ENCODE data around the gene RPL31.

The RPL31 gene

GRCh38 chr2:101006065-101006715 is 4.1 kb downstream of the RPL31 start:
- Histone ChIP-seq H3K9me3 (replicated peaks in 1 of 2; ENCODE audit: control insufficient read depth in 2 of 2, insufficient read depth in 1 of 2, low read depth in 1 of 2, low read length in 2 of 2) (peaks cover 4% of the 10 kb centered on the region in 2 donors), H3K4me3 (ENCODE audit: low read length in 2 of 2) (no peak overlapping the region), H4K91ac (ENCODE audit: low read depth, low read length, poor library complexity) (no peak overlapping the region), H3K27ac (replicated peaks; ENCODE audit: low read length) (no peak overlapping the region), H2BK120ac (ENCODE audit: low read depth, low read length) (no peak overlapping the region), H2AK5ac (ENCODE audit: low read depth, low read length) (no peak overlapping the region), H4K8ac (ENCODE audit: low read depth, low read length) (no peak overlapping the region), H2BK5ac (ENCODE audit: low read length) (no peak overlapping the region), H3K4ac (ENCODE audit: low read length) (no peak overlapping the region), H3K4me1 (ENCODE audit: control insufficient read depth in 2 of 2, insufficient read depth in 1 of 2, low read depth in 1 of 2, low read length in 2 of 2) (peaks cover 10 to 13% of the 10 kb centered on the region in 2 donors), H3K36me3 (replicated peaks in 1 of 2; ENCODE audit: control insufficient read depth in 2 of 2, insufficient read depth in 2 of 2, low read length in 2 of 2) (peaks cover 45 to 80% of the 10 kb centered on the region in 2 donors), H3K27me3 (ENCODE audit: control insufficient read depth in 3 of 3, insufficient read depth in 3 of 3, low read depth in 1 of 3, low read length in 3 of 3) (no peaks in the 10 kb centered on the region), H3K23ac (ENCODE audit: low read depth, low read length, poor library complexity) (no peak overlapping the region), H2BK12ac (ENCODE audit: low read length) (no peak overlapping the region), H3K79me1 (ENCODE audit: low read depth, low read length) (peaks cover 16% of the 10 kb centered on the region), H2AFZ (ENCODE audit: low read length) (no peak overlapping the region), H2BK15ac (ENCODE audit: low read length) (no peak overlapping the region), H3K9ac (ENCODE audit: low read depth, low read length, poor library complexity) (no peak overlapping the region), H3K18ac (ENCODE audit: low read length) (no peak overlapping the region), H3K14ac (ENCODE audit: low read length) (no peak overlapping the region), H3K4me2 (ENCODE audit: insufficient read depth, low read length, poor library complexity, severe bottlenecking) (no peak overlapping the region)
- no CpG with 5 or more reads among the region's 4 CpGs for WGBS, 2 donors (ENCODE audit: extremely low coverage in 2 of 2, insufficient read length in 2 of 2, insufficient replicate concordance in 1 of 2)
- DNase-seq (ENCODE audit: low spot score), result no peak

- no CpG with 5 or more reads among the region's 11 CpGs for WGBS, 2 donors (ENCODE audit: extremely low coverage in 2 of 2, insufficient read length in 2 of 2, insufficient replicate concordance in 1 of 2)
- H2BK15ac ChIP-seq (ENCODE audit: low read length), result no peak overlapping the region
- no peak overlapping the region for H2AFZ ChIP-seq (ENCODE audit: low read length)
- H3K36me3 ChIP-seq (replicated peaks in 1 of 2; ENCODE audit: control insufficient read depth in 2 of 2, insufficient read depth in 2 of 2, low read length in 2 of 2), result peaks cover 48 to 92% of the 10 kb centered on the region in 2 donors
- no peak overlapping the region for H3K14ac ChIP-seq (ENCODE audit: low read length)
- H3K4me3 ChIP-seq (ENCODE audit: low read length in 2 of 2), result no peak overlapping the region
- no peak overlapping the region for H4K8ac ChIP-seq (ENCODE audit: low read depth, low read length)
- H3K4ac ChIP-seq (ENCODE audit: low read length), result no peak overlapping the region
- H2BK120ac ChIP-seq (ENCODE audit: low read depth, low read length), result no peak overlapping the region
- peaks cover 12% of the 10 kb centered on the region for H3K79me1 ChIP-seq (ENCODE audit: low read depth, low read length)
- no peak for DNase-seq (ENCODE audit: low spot score)
- H3K27ac ChIP-seq (replicated peaks; ENCODE audit: low read length), result no peak overlapping the region
- H4K91ac ChIP-seq (ENCODE audit: low read depth, low read length, poor library complexity), result no peak overlapping the region
- H3K18ac ChIP-seq (ENCODE audit: low read length), result no peak overlapping the region
- H3K4me1 ChIP-seq (ENCODE audit: control insufficient read depth in 2 of 2, insufficient read depth in 1 of 2, low read depth in 1 of 2, low read length in 2 of 2), result peaks cover 6 to 9% of the 10 kb centered on the region in 2 donors
- no peak overlapping the region for H3K23ac ChIP-seq (ENCODE audit: low read depth, low read length, poor library complexity)
- H3K4me2 ChIP-seq (ENCODE audit: insufficient read depth, low read length, poor library complexity, severe bottlenecking), result no peak overlapping the region
- no peak overlapping the region for H2BK5ac ChIP-seq (ENCODE audit: low read length)
- no peak overlapping the region for H3K9ac ChIP-seq (ENCODE audit: low read depth, low read length, poor library complexity)
- no peak overlapping the region for H2AK5ac ChIP-seq (ENCODE audit: low read depth, low read length)
- peaks cover 0 to 1% of the 10 kb centered on the region in 2 donors for H3K9me3 ChIP-seq (replicated peaks in 1 of 2; ENCODE audit: control insufficient read depth in 2 of 2, insufficient read depth in 1 of 2, low read depth in 1 of 2, low read length in 2 of 2)
- H3K27me3 ChIP-seq (ENCODE audit: control insufficient read depth in 3 of 3, insufficient read depth in 3 of 3, low read depth in 1 of 3, low read length in 3 of 3), result no peaks in the 10 kb centered on the region
- H2BK12ac ChIP-seq (ENCODE audit: low read length), result no peak overlapping the region
These were observed 5.6 kb downstream of the RPL31 start for GRCh38 chr2:101007415-101008345.

GRCh38 chr2:101011152-101011551 is 9.1 kb downstream of the RPL31 start:
- H3K23ac ChIP-seq (ENCODE audit: low read depth, low read length, poor library complexity), result no peak overlapping the region
- no peak overlapping the region for H2AFZ ChIP-seq (ENCODE audit: low read length)
- no peak overlapping the region for H2BK120ac ChIP-seq (ENCODE audit: low read depth, low read length)
- no peak overlapping the region for H3K14ac ChIP-seq (ENCODE audit: low read length)
- no peak overlapping the region for H4K91ac ChIP-seq (ENCODE audit: low read depth, low read length, poor library complexity)
- H3K4me3 ChIP-seq (ENCODE audit: low read length in 2 of 2), result no peak overlapping the region
- H3K27ac ChIP-seq (replicated peaks; ENCODE audit: low read length), result peak overlapping the region; percentile 15
- no peak overlapping the region for H3K18ac ChIP-seq (ENCODE audit: low read length)
- H2AK5ac ChIP-seq (ENCODE audit: low read depth, low read length), result no peak overlapping the region
- H4K8ac ChIP-seq (ENCODE audit: low read depth, low read length), result no peak overlapping the region
- peaks cover 36 to 86% of the 10 kb centered on the region in 2 donors for H3K36me3 ChIP-seq (replicated peaks in 1 of 2; ENCODE audit: control insufficient read depth in 2 of 2, insufficient read depth in 2 of 2, low read length in 2 of 2)
- peaks cover 3% of the 10 kb centered on the region for H3K79me1 ChIP-seq (ENCODE audit: low read depth, low read length)
- H3K4me1 ChIP-seq (ENCODE audit: control insufficient read depth in 2 of 2, insufficient read depth in 1 of 2, low read depth in 1 of 2, low read length in 2 of 2), result no peaks in the 10 kb centered on the region
- H2BK5ac ChIP-seq (ENCODE audit: low read length), result no peak overlapping the region
- H2BK15ac ChIP-seq (ENCODE audit: low read length), result no peak overlapping the region
- H3K27me3 ChIP-seq (ENCODE audit: control insufficient read depth in 3 of 3, insufficient read depth in 3 of 3, low read depth in 1 of 3, low read length in 3 of 3), result no peaks in the 10 kb centered on the region
- no peak overlapping the region for H3K4ac ChIP-seq (ENCODE audit: low read length)
- DNase-seq (ENCODE audit: low spot score), result no peak
- no CpG with 5 or more reads among the region's 10 CpGs for WGBS, 2 donors (ENCODE audit: extremely low coverage in 2 of 2, insufficient read length in 2 of 2, insufficient replicate concordance in 1 of 2)
- H3K4me2 ChIP-seq (ENCODE audit: insufficient read depth, low read length, poor library complexity, severe bottlenecking), result no peak overlapping the region
- H2BK12ac ChIP-seq (ENCODE audit: low read length), result no peak overlapping the region
- no peak overlapping the region for H3K9ac ChIP-seq (ENCODE audit: low read depth, low read length, poor library complexity)
- H3K9me3 ChIP-seq (replicated peaks in 1 of 2; ENCODE audit: control insufficient read depth in 2 of 2, insufficient read depth in 1 of 2, low read depth in 1 of 2, low read length in 2 of 2), result peaks cover 1 to 14% of the 10 kb centered on the region in 2 donors

DNA sequence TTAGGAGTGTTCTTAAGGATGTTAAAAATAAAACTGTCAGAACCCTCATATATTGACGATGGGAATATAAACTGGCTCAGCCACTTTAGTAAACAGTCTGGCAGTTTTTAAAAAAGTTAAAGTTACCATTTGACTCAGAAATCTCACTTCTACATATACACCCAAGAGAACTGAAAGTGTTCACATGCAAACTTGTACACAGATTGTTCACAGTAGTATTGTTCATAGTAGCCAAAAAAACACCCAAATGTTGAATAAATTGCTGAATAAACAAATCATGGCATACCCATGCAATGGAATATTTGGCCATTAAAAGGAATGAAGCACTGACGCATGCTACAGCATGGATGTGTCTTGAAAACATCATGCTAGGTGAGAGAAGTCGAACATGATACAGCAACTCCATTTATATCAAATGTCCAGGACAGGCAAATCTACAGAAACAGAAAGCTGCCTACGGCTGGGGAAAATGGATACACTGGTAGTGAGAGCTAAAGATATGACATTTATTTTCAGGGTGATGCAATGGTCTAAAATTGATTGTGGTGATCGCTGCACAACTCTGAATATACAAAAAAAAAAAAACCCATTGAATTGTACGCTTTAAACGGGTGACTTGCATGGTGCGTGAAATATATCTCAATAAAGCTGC is 10.1 kb downstream of the RPL31 start:
- peaks cover 32 to 79% of the 10 kb centered on the region in 2 donors for H3K36me3 ChIP-seq (replicated peaks in 1 of 2; ENCODE audit: control insufficient read depth in 2 of 2, insufficient read depth in 2 of 2, low read length in 2 of 2)
- no peaks in the 10 kb centered on the region for H3K4me1 ChIP-seq (ENCODE audit: control insufficient read depth in 2 of 2, insufficient read depth in 1 of 2, low read depth in 1 of 2, low read length in 2 of 2)
- H3K9me3 ChIP-seq (replicated peaks in 1 of 2; ENCODE audit: control insufficient read depth in 2 of 2, insufficient read depth in 1 of 2, low read depth in 1 of 2, low read length in 2 of 2), result peaks cover 0 to 14% of the 10 kb centered on the region in 2 donors
- no peak overlapping the region for H3K9ac ChIP-seq (ENCODE audit: low read depth, low read length, poor library complexity)
- H3K4me3 ChIP-seq (ENCODE audit: low read length in 2 of 2), result no peak overlapping the region
- WGBS, 2 donors (ENCODE audit: extremely low coverage in 2 of 2, insufficient read length in 2 of 2, insufficient replicate concordance in 1 of 2), result no CpG with 5 or more reads among the region's 8 CpGs
- H2BK120ac ChIP-seq (ENCODE audit: low read depth, low read length), result no peak overlapping the region
- H4K91ac ChIP-seq (ENCODE audit: low read depth, low read length, poor library complexity), result no peak overlapping the region
- H3K4me2 ChIP-seq (ENCODE audit: insufficient read depth, low read length, poor library complexity, severe bottlenecking), result no peak overlapping the region
- no peak for DNase-seq (ENCODE audit: low spot score)
- no peak overlapping the region for H3K18ac ChIP-seq (ENCODE audit: low read length)
- H3K4ac ChIP-seq (ENCODE audit: low read length), result no peak overlapping the region
- H3K14ac ChIP-seq (ENCODE audit: low read length), result no peak overlapping the region
- H2BK15ac ChIP-seq (ENCODE audit: low read length), result no peak overlapping the region
- no peak overlapping the region for H3K27ac ChIP-seq (replicated peaks; ENCODE audit: low read length)
- no peaks in the 10 kb centered on the region for H3K27me3 ChIP-seq (ENCODE audit: control insufficient read depth in 3 of 3, insufficient read depth in 3 of 3, low read depth in 1 of 3, low read length in 3 of 3)
- H2BK12ac ChIP-seq (ENCODE audit: low read length), result no peak overlapping the region
- H4K8ac ChIP-seq (ENCODE audit: low read depth, low read length), result no peak overlapping the region
- no peak overlapping the region for H2AFZ ChIP-seq (ENCODE audit: low read length)
- no peak overlapping the region for H2AK5ac ChIP-seq (ENCODE audit: low read depth, low read length)
- H2BK5ac ChIP-seq (ENCODE audit: low read length), result no peak overlapping the region
- H3K23ac ChIP-seq (ENCODE audit: low read depth, low read length, poor library complexity), result no peak overlapping the region
- peaks cover 3% of the 10 kb centered on the region for H3K79me1 ChIP-seq (ENCODE audit: low read depth, low read length)
